DMS153 treated with DMSO at 0.1 percent for 48 hours (cell line): ENCODE results near the gene KCNN4.
"Not testable (repeated sequence)": the region's sequence is repeated elsewhere in the genome, so short reads cannot be mapped to it uniquely, and the experiment has no call there.

Source experiments
- DNase-seq: peaks from one replicate; lab custom pipeline; 2025; ENCODE audit not compliant: unreplicated experiment; lab: John Stamatoyannopoulos, UW

The KCNN4 gene

GRCh38 chr19:43780706-43781525, at the start of gene KCNN4:
KCNN4 (minus strand) TSS chr19:43780973; CDS start chr19:43780861, 112 bp downstream.
- DNase-seq: no peak

DNA sequence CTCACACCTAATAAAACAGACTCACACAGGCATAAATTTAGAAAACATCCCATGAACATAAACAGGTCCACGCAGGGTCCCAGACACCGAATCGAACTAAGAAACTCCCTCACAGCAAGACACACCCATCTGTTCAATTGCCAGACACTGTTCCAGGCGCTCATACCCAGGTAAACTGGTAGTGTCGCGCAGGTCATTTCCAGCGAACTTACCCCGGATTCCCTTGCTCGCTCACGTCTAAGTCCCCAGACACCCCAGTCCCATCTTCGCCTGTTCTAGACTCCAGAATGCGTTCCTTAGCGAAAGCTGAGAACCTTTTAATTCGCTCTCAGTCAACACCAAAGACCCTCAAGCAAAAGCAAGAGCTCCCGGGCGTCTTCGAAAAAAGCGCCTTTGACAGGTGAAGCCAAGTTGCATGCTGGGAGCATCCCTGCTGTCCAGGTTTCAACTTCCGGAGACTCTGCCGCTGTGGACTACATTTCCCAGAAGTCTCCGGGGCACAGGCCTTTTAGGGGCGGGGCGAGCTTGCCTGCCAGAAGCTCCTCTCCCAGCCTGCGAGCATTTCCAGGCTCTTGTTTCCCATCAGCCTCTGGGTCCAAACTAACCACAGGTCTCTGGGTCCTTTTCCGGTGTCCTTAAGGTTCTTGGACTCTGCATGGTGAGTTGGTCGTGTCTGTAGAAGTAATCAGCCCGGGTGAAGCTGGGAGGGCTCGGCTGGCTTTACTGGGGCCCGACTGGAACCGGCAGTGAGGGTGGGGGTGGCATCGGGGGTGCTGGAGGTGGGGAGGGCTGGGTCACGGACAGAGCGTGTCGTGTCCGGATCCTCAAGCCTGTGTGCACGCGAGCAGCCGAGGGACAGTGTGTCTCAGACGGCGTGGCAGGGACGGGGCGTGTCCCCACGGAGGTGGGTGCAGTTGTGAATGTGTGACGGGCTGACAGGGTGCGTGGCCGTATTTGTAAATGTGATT, 46.3 kb upstream of the KCNN4 start, which contains the start of gene ZNF283:
Gene ZNF283, plus strand, starts transcription at position 535 of the 968 bp plus-strand sequence. CDS start 6,184 bp downstream, outside the sequence.
- peak; percentile 79 for DNase-seq

DNA sequence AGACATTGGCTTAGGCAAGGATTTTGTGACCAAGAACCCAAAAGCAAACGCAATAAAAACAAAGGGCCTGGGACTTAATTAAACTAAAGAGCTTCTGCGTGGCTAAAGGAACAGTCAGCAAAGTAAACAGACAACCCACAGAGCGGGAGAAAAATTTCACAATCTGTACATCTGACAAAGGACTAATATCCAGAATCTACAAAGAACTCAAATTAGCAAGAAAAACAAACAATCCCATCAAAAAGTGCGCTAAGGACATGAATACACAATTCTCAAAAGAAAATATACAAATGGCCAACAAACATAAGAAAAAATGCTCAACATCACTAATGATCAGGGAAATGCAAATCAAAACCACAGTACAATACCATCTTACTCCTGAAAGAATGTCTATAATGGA, 43.8 kb upstream of the KCNN4 start:
- DNase-seq: not testable (repeated sequence)

GRCh38 chr19:43823856-43824255, 43.1 kb upstream of the KCNN4 start:
- DNase-seq: not testable (repeated sequence)

DNA sequence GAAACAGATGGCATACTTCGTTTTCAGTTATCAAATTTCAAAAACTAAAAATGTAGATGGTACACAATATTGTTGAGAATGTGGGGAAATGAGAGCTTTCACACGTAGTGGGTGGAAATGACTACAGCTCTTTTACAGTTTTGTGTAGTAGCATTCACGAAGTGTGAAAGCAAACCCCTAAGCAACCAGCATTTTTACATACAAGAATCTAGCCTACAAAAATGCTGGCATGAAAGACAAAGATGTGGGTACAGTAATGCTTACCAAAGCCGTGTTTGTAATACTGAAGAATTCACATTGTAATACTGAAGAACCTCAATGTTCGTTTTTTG, 40.1 kb upstream of the KCNN4 start:
- no peak for DNase-seq

GRCh38 chr19:43820098-43820883, 39.5 kb upstream of the KCNN4 start:
- no peak for DNase-seq

DNA sequence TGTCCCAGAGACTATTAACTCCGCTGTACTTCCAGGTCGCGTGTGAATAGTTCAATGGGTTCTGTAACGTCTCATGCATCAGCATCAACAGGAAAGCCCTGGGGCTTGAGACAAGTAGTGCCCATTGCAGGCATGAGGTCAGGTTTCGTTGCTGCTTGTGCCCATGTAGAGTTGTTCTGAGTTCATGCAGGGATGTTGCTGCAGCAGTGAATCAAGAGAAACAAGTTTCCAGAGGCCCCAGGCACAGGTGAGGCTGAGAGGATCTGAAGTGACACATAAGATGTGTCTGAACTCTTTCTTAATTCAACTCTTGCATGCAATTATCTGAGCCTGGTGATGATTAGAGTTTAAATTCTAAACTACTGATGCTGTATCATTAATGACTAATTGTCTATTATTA, 37.7 kb upstream of the KCNN4 start:
- DNase-seq: no peak

GRCh38 chr19:43817454-43817853, 36.7 kb upstream of the KCNN4 start:
- not testable (repeated sequence) for DNase-seq

GRCh38 chr19:43814663-43815352, 34.0 kb upstream of the KCNN4 start:
- DNase-seq: no peak

- DNase-seq: no peak
Observed at GRCh38 chr19:43812688-43813087, 31.9 kb upstream of the KCNN4 start.

DNA sequence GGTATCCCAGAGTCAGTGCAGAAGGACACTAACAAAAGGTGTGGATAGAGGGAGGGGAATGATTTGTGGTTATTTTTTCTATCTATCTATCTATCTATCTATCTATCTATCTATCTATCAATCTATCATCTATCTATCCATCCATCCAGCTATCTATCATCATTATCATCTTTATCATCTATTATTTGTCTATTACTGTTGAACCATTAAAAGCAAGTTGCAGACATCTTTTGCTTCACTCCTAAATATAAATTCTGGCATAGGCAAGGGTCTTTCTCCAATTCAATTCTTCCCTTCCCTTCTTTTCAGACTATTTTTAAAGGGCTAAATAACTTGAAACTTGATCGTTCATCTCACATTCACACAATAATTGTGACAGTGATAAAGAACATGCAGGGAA, 31.5 kb upstream of the KCNN4 start:
- DNase-seq: no peak

GRCh38 chr19:43811837-43812236, 31.1 kb upstream of the KCNN4 start:
- DNase-seq: no peak

GRCh38 chr19:43809762-43810696, 29.3 kb upstream of the KCNN4 start:
- DNase-seq: no peak

- DNase-seq: no peak
Observed at GRCh38 chr19:43807651-43808050, 26.9 kb upstream of the KCNN4 start.

- no peak for DNase-seq
Observed at GRCh38 chr19:43806848-43807247, 26.1 kb upstream of the KCNN4 start.

- DNase-seq: not testable (repeated sequence)
Observed at GRCh38 chr19:43806401-43806800, 25.6 kb upstream of the KCNN4 start.

GRCh38 chr19:43804432-43804831, 23.7 kb upstream of the KCNN4 start:
- no peak for DNase-seq

- DNase-seq: no peak
Observed at GRCh38 chr19:43802216-43802951, 21.6 kb upstream of the KCNN4 start, which contains the start of gene LYPD5. LYPD5 (minus strand) TSS chr19:43802447; CDS start chr19:43802380, 67 bp downstream.
